ENCODE results near the gene FOXP1.

The FOXP1 gene

GRCh38 chr3:71006810-71007785 lies 576.4 kb downstream of the FOXP1 start:
- no peak for DNase-seq (ENCODE audit: low read depth in 2 of 2)

- no peak for DNase-seq (ENCODE audit: low read depth in 2 of 2)
Observed at GRCh38 chr3:71005702-71006321, 577.7 kb downstream of the FOXP1 start.

GRCh38 chr3:71003511-71003910 lies 580.0 kb downstream of the FOXP1 start:
- no peak for DNase-seq (ENCODE audit: low read depth in 2 of 2)

- DNase-seq (ENCODE audit: low read depth in 2 of 2) = no peak
Observed at GRCh38 chr3:71002298-71002697, 581.2 kb downstream of the FOXP1 start.

GRCh38 chr3:71001303-71001830 lies 582.2 kb downstream of the FOXP1 start:
- no peak for DNase-seq (ENCODE audit: low read depth in 2 of 2)

GRCh38 chr3:71000483-71000882 lies 583.0 kb downstream of the FOXP1 start:
- no peak for DNase-seq (ENCODE audit: low read depth in 2 of 2)

- DNase-seq (ENCODE audit: low read depth in 2 of 2) = no peak
Observed at GRCh38 chr3:70999730-71000129, 583.8 kb downstream of the FOXP1 start.

- DNase-seq (ENCODE audit: low read depth in 2 of 2) = no peak
Observed at GRCh38 chr3:70996082-70996481, 587.4 kb downstream of the FOXP1 start.

GRCh38 chr3:70994644-70995043 lies 588.9 kb downstream of the FOXP1 start:
- DNase-seq (ENCODE audit: low read depth in 2 of 2) = no peak

- no peak for DNase-seq (ENCODE audit: low read depth in 2 of 2)
Observed at GRCh38 chr3:70992562-70993204, 590.8 kb downstream of the FOXP1 start.

- no peak for DNase-seq (ENCODE audit: low read depth in 2 of 2)
Observed at GRCh38 chr3:70992131-70992530, 591.4 kb downstream of the FOXP1 start.

GRCh38 chr3:70990723-70991122 lies 592.8 kb downstream of the FOXP1 start:
- DNase-seq (ENCODE audit: low read depth in 2 of 2) = no peak

GRCh38 chr3:70990185-70990584 lies 593.3 kb downstream of the FOXP1 start:
- no peak for DNase-seq (ENCODE audit: low read depth in 2 of 2)

GRCh38 chr3:70989174-70989573 lies 594.4 kb downstream of the FOXP1 start:
- no peak for DNase-seq (ENCODE audit: low read depth in 2 of 2)

- no peak for DNase-seq (ENCODE audit: low read depth in 2 of 2)
Observed at GRCh38 chr3:70988111-70988510, 595.4 kb downstream of the FOXP1 start.

- no peak for DNase-seq (ENCODE audit: low read depth in 2 of 2)
Observed at GRCh38 chr3:70985572-70985971, 598.0 kb downstream of the FOXP1 start.

GRCh38 chr3:70984776-70985482 lies 598.6 kb downstream of the FOXP1 start:
- no peak for DNase-seq (ENCODE audit: low read depth in 2 of 2)

- DNase-seq (ENCODE audit: low read depth in 2 of 2) = no peak
Observed at GRCh38 chr3:70982700-70983140, 600.8 kb downstream of the FOXP1 start.

- no peak for DNase-seq (ENCODE audit: low read depth in 2 of 2)
Observed at GRCh38 chr3:70982284-70982683, 601.2 kb downstream of the FOXP1 start.

GRCh38 chr3:70981231-70981880 lies 602.2 kb downstream of the FOXP1 start:
- DNase-seq (ENCODE audit: low read depth in 2 of 2) = no peak

GRCh38 chr3:70980646-70981170 lies 602.8 kb downstream of the FOXP1 start:
- no peak for DNase-seq (ENCODE audit: low read depth in 2 of 2)

Measured in stimulated activated CD8-positive, alpha-beta memory T cell treated with anti-CD3 and anti-CD28 coated beads, Interleukin-7, amount 100 ng/mL, for 4 hours (primary cell).